Measurements from ENCODE around the gene NRP2.
A peak's percentile ranks its signal among the peaks of the same experiment; 100 is the strongest.

The NRP2 gene

GRCh38 chr2:205789906-205790305 is 107.6 kb downstream of the NRP2 start:
- TF ChIP-seq CTCF (IDR thresholded peaks at IDR 0.05; ENCODE audit: insufficient read depth, low read length, missing control alignments): no peak
- CTCF ChIA-PET: no interaction called here
- POLR2A ChIA-PET: no interaction called here

GRCh38 chr2:205792908-205793307 is 110.6 kb downstream of the NRP2 start:
- H3K4me3 ChIP-seq (ENCODE audit: low read depth, low read length): no peak overlapping the region
- peak; percentile 21 for DNase-seq (ENCODE audit: low read depth, low spot score)
- POLR2A ChIA-PET: no interaction called here
- TF ChIP-seq CTCF (IDR thresholded peaks at IDR 0.05; ENCODE audit: insufficient read depth, low read length, missing control alignments): no peak
- CTCF ChIA-PET: interaction anchor here (0.7 to 1.6 kb wide), 3 partner anchors 20 to 1720 kb away, joined by 4 to 5 read pairs (median 4); no protein-coding TSS in a partner anchor

More at GRCh38 chr2:205789906-205790305, 107.6 kb downstream of the NRP2 start:
- H3K4me3 ChIP-seq (ENCODE audit: low read depth, low read length): no peak overlapping the region
- DNase-seq (ENCODE audit: low read depth, low spot score): no peak

- CTCF ChIA-PET: no interaction called here
- no peak for DNase-seq (ENCODE audit: low read depth, low spot score)
- POLR2A ChIA-PET: no interaction called here
- no peak overlapping the region for H3K4me3 ChIP-seq (ENCODE audit: low read depth, low read length)
- no peak for TF ChIP-seq CTCF (IDR thresholded peaks at IDR 0.05; ENCODE audit: insufficient read depth, low read length, missing control alignments)
Observed at GRCh38 chr2:205796805-205797313, 114.6 kb downstream of the NRP2 start.

GRCh38 chr2:205797866-205798265 is 115.6 kb downstream of the NRP2 start:
- CTCF ChIA-PET: no interaction called here
- no peak for TF ChIP-seq CTCF (IDR thresholded peaks at IDR 0.05; ENCODE audit: insufficient read depth, low read length, missing control alignments)
- no peak overlapping the region for H3K4me3 ChIP-seq (ENCODE audit: low read depth, low read length)
- DNase-seq (ENCODE audit: low read depth, low spot score): no peak
- POLR2A ChIA-PET: no interaction called here

- ChIA-PET POLR2A (no interaction called here), CTCF (no interaction called here)
- TF ChIP-seq CTCF (IDR thresholded peaks at IDR 0.05; ENCODE audit: insufficient read depth, low read length, missing control alignments): no peak
- no peak overlapping the region for H3K4me3 ChIP-seq (ENCODE audit: low read depth, low read length)
- no peak for DNase-seq (ENCODE audit: low read depth, low spot score)
Observed at GRCh38 chr2:205800224-205800623, 117.9 kb downstream of the NRP2 start.

GRCh38 chr2:205800773-205801172 is 118.5 kb downstream of the NRP2 start:
- DNase-seq (ENCODE audit: low read depth, low spot score): no peak
- ChIA-PET CTCF (no interaction called here), POLR2A (no interaction called here)
- no peak overlapping the region for H3K4me3 ChIP-seq (ENCODE audit: low read depth, low read length)
- TF ChIP-seq CTCF (IDR thresholded peaks at IDR 0.05; ENCODE audit: insufficient read depth, low read length, missing control alignments): no peak
